Measurements from ENCODE around the gene SLC41A3.
"Not testable (repeated sequence)": the region's sequence is repeated elsewhere in the genome, so short reads cannot be mapped to it uniquely, and the experiment has no call there.

The SLC41A3 gene

DNA sequence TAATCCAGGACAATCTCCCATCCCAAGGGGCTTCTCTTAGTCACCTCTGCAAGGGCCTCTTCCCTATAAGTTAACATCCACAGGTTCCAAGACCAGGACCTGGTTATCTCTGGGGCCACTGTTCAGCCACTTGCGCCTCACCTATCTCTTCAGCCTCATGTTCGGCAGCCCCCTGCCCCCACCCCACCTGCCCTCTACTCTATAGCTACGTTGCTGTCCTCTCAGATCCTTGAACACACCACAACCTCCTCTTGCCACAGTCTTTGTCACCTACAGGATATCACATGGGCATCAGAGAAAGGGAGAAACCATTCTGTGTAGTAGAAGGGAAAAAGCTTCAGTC lies 33.9 kb downstream of the SLC41A3 start:
- H3K27ac ChIP-seq = no peak overlapping the region
- TF ChIP-seq ZFX (IDR thresholded peaks at IDR 0.05) = no peak
- TF ChIP-seq, protein P1, sequence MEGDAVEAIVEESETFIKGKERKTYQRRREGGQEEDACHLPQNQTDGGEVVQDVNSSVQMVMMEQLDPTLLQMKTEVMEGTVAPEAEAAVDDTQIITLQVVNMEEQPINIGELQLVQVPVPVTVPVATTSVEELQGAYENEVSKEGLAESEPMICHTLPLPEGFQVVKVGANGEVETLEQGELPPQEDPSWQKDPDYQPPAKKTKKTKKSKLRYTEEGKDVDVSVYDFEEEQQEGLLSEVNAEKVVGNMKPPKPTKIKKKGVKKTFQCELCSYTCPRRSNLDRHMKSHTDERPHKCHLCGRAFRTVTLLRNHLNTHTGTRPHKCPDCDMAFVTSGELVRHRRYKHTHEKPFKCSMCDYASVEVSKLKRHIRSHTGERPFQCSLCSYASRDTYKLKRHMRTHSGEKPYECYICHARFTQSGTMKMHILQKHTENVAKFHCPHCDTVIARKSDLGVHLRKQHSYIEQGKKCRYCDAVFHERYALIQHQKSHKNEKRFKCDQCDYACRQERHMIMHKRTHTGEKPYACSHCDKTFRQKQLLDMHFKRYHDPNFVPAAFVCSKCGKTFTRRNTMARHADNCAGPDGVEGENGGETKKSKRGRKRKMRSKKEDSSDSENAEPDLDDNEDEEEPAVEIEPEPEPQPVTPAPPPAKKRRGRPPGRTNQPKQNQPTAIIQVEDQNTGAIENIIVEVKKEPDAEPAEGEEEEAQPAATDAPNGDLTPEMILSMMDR (conservative IDR thresholded peaks at IDR 0.05) = no peak

DNA sequence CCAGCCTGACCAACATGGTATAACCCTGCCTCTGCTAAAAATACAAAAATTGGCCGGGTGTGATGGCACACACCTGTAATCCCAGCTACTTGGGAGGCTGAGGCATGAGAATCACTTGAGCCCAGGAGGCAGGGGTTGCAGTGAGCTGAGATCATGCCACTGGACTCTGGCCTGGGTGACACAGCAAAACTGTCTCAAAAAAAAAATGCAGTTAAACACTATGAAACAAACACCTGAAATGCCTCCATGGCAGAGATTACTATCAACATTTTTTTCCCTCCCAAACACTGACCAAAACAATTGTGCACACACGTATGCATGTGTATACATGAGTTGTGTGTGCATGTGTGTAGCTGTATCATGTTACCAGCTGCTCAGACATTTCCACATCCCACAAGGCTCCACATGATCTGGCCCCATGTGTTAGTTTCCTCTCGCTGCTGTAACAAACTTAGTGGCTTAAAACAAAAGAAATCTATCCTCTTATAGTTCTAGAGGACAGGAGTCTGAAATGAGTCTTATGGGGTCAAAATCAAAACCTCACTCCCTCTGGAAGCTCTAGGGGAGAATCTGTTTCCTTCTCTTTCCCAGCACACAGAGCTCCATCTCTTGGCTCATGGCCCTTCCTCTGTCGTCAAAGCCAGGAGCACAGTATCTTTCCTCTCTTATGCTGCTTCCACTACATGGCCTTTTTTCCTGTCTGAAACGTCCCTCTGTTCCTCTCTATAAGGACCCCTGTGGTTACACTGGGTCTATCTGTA lies 34.5 kb downstream of the SLC41A3 start:
- TF ChIP-seq, protein P1 (conservative IDR thresholded peaks at IDR 0.05) = no peak
- no peak for TF ChIP-seq ZFX (IDR thresholded peaks at IDR 0.05)
- H3K27ac ChIP-seq = no peak overlapping the region

DNA sequence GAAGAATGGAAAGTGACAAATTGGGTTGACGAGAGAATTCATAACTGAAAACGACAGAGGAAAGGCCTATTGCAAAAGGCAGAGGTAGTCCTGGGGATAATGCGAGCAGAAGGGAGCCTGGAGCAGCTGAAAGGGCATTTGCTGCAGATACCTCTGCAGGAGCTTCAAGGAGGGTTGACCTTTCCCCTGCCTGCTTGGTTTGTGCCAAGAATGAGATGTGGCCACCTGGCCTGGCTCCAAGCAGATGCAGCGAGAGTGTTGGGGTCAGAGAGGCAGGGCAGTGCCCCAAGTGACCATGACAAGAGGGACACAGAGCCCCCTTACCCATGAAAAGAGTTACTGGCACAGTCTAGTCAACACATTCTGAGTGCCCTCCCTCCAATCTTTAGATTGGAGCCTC lies 43.5 kb downstream of the SLC41A3 start:
- no peak overlapping the region for H3K27ac ChIP-seq

DNA sequence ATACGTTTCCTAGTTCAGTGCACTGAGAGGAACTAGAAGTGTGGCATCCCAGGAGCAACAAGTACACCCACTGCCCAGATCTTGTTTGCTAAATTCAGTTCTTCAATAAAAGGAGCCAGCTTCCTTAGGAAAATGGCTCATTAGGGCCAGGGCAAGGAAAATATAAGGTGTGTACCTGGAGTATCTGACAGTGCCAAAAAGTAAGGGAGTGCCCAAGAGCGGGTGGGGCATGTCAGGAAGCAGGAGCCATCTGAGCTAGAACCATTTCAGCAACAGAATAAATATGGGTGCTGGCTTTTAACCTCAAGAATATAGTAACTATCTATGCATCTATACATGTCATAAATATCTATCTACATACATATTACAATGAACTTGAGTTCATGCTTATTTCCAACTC lies 44.1 kb downstream of the SLC41A3 start:
- TF ChIP-seq, protein P1 (conservative IDR thresholded peaks at IDR 0.05) = no peak
- no peak for TF ChIP-seq ZFX (IDR thresholded peaks at IDR 0.05)

More for the DNA sequence above, 43.5 kb downstream of the SLC41A3 start:
- TF ChIP-seq, protein P1 (conservative IDR thresholded peaks at IDR 0.05) = no peak
- no peak for TF ChIP-seq ZFX (IDR thresholded peaks at IDR 0.05)

DNA sequence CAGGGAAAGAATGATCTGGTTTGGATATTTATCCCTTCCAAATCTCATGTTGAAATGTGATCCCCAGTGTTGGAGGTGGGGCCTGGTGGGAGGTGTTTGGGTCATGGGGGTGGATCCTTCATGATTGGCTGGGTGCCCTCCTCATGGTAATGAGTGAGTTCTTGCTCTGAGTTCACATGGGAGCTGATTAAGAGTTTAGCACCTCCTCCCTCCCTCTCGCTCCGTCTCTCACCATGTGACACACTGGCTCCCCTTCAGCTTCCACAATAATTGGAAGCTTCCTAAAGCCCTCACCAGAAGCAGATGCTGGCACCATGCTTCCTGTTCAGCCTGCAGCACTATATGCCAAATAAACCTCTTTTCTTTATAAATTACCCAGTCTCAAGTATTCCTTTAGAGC lies 45.1 kb downstream of the SLC41A3 start:
- H3K27ac ChIP-seq = not testable (repeated sequence)

More for the DNA sequence above, 44.1 kb downstream of the SLC41A3 start:
- no peak overlapping the region for H3K27ac ChIP-seq

DNA sequence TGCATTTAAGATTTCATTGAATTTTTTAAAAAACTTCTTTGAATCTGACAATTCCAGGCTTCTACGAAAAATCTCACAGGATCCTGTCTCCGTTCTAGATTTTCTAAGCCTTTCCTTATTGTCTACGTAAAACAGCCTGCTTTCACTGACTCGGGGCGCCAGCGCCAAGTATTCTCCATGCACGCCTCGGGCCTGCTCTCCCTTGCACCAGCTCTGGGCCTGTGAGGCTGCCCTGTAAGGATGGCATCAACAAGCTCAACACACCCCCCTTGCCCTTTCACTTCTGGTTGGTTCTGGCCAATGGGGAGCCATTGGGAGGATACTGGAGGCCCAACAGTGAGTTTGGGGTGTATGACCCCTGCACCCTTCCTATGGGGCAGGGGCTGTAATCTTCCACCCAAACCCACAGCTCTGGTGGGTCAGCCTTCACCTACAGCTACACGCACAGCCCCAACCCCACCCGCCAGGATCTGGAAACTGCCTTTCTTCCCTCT lies 47.8 kb downstream of the SLC41A3 start:
- H3K27ac ChIP-seq = no peak overlapping the region
- no peak for TF ChIP-seq ZFX (IDR thresholded peaks at IDR 0.05)
- TF ChIP-seq, protein P1 (conservative IDR thresholded peaks at IDR 0.05) = no peak

DNA sequence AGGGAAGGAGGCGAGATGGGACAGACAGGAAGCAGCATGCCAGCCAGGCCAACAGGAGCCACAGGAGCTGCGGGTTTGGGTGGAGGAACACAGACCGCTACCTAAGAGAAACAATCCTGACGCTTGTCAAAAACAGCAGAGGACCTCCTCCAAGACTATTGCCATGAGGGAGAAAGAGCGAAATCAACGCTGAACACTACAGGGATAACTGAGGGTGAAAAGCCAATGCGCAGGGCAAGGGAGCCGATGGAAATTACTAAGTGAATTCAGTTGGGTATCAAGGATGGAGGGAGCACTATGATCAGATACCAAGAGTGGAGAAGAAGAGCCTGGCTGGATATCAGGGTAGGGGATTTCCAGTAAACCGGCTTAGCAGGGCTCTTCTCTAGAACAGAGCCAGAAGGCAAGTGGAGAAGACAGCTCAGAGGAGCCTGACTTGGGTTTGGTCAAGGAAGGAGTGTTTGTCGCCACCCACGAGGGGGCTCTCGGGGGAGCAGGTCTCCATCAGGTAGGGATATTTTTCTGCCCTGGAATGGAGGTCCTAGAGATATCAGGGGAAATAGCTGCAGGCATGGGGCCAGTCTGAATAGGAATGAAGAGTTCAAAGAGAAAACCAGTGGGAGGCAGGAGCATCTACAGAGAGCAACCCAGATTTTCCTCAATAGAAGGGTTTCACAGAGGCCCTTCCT lies 48.4 kb downstream of the SLC41A3 start:
- TF ChIP-seq ZFX (IDR thresholded peaks at IDR 0.05) = no peak
- TF ChIP-seq, protein P1 (conservative IDR thresholded peaks at IDR 0.05) = no peak
- H3K27ac ChIP-seq = no peak overlapping the region

All from C4-2B (cell line).